ENCODE results near the gene TRAFD1.

Gene TRAFD1

GRCh38 chr12:112115259-112116045 lies 9.9 kb upstream of the TRAFD1 start:
- DNase-seq (ENCODE audit: extremely low read depth in 1 of 2, low read depth in 1 of 2), result no peak

GRCh38 chr12:112116232-112117060 lies 8.9 kb upstream of the TRAFD1 start:
- DNase-seq (ENCODE audit: extremely low read depth in 1 of 2, low read depth in 1 of 2), result no peak

GRCh38 chr12:112117685-112118084 lies 7.7 kb upstream of the TRAFD1 start:
- no peak for DNase-seq (ENCODE audit: extremely low read depth in 1 of 2, low read depth in 1 of 2)

GRCh38 chr12:112121780-112122565 lies 3.4 kb upstream of the TRAFD1 start:
- no peak for DNase-seq (ENCODE audit: extremely low read depth in 1 of 2, low read depth in 1 of 2)

GRCh38 chr12:112122823-112123690 lies 2.3 kb upstream of the TRAFD1 start:
- DNase-seq (ENCODE audit: extremely low read depth in 1 of 2, low read depth in 1 of 2), result no peak

GRCh38 chr12:112124918-112125249 lies 476 bp upstream of the TRAFD1 start:
- no peak for DNase-seq (ENCODE audit: extremely low read depth in 1 of 2, low read depth in 1 of 2)

- DNase-seq (ENCODE audit: extremely low read depth in 1 of 2, low read depth in 1 of 2), result no peak
Measured at GRCh38 chr12:112126000-112126438, 659 bp downstream of the TRAFD1 start.

- DNase-seq (ENCODE audit: extremely low read depth in 1 of 2, low read depth in 1 of 2), result no peak
Measured at GRCh38 chr12:112126911-112127310, 1.6 kb downstream of the TRAFD1 start.

- no peak for DNase-seq (ENCODE audit: extremely low read depth in 1 of 2, low read depth in 1 of 2)
Measured at GRCh38 chr12:112130441-112130998, 5.2 kb downstream of the TRAFD1 start.

- no peak for DNase-seq (ENCODE audit: extremely low read depth in 1 of 2, low read depth in 1 of 2)
Measured at GRCh38 chr12:112131686-112132085, 6.3 kb downstream of the TRAFD1 start.

- DNase-seq (ENCODE audit: extremely low read depth in 1 of 2, low read depth in 1 of 2), result no peak
Measured at GRCh38 chr12:112133418-112133817, 8.1 kb downstream of the TRAFD1 start.

GRCh38 chr12:112134731-112135130 lies 9.4 kb downstream of the TRAFD1 start:
- DNase-seq (ENCODE audit: extremely low read depth in 1 of 2, low read depth in 1 of 2), result no peak

- no peak for DNase-seq (ENCODE audit: extremely low read depth in 1 of 2, low read depth in 1 of 2)
Measured at GRCh38 chr12:112140728-112141127, 15.4 kb downstream of the TRAFD1 start.

GRCh38 chr12:112146123-112146522 lies 20.8 kb downstream of the TRAFD1 start:
- DNase-seq (ENCODE audit: extremely low read depth in 1 of 2, low read depth in 1 of 2), result no peak

GRCh38 chr12:112148031-112148513 lies 22.7 kb downstream of the TRAFD1 start:
- no peak for DNase-seq (ENCODE audit: extremely low read depth in 1 of 2, low read depth in 1 of 2)

GRCh38 chr12:112149596-112149995 lies 24.2 kb downstream of the TRAFD1 start:
- no peak for DNase-seq (ENCODE audit: extremely low read depth in 1 of 2, low read depth in 1 of 2)

- no peak for DNase-seq (ENCODE audit: extremely low read depth in 1 of 2, low read depth in 1 of 2)
Measured at GRCh38 chr12:112151766-112152541, 26.6 kb downstream of the TRAFD1 start.

- DNase-seq (ENCODE audit: extremely low read depth in 1 of 2, low read depth in 1 of 2), result no peak
Measured at GRCh38 chr12:112153181-112153892, 28.0 kb downstream of the TRAFD1 start.

- no peak for DNase-seq (ENCODE audit: extremely low read depth in 1 of 2, low read depth in 1 of 2)
Measured at GRCh38 chr12:112153893-112154219, 28.5 kb downstream of the TRAFD1 start.

All from activated CD8-positive, alpha-beta memory T cell treated with anti-CD3 and anti-CD28 coated beads for 1 hour (primary cell).